Neural cell (in vitro differentiated cells): ENCODE data around the gene DCUN1D3. TPM values are rescaled to one million over a fixed set of nuclear protein-coding genes. Genes with fewer than 3 reads are reported as not detected.

ENCODE experiments used
- H2AFZ ChIP-seq: fragments of 200-600, 300-800 bp; sonication (generic), shearing (Covaris generic); 2 replicates; pipeline ENCODE4 v1.6.0; 2014; ENCODE audit warnings: low read depth, mild to moderate bottlenecking, antibody characterized with exemption, low read length, moderate library complexity
- H3F3A ChIP-seq: fragments of 200-600 bp; shearing (Covaris generic); 2 replicates; pipeline ENCODE4 v1.6.1; 2016; ENCODE audit warnings: mild to moderate bottlenecking, moderate library complexity, mixed read lengths, antibody characterized with exemption, low read length; ENCODE audit not compliant: insufficient read depth, poor library complexity, severe bottlenecking
- H3K27ac ChIP-seq: fragments of 200-600, 300-800 bp; sonication (generic), shearing (Covaris generic); 2 replicates; pipeline ENCODE4 v1.5.1; 2014; ENCODE audit warnings: mild to moderate bottlenecking, low read length, moderate library complexity
- H3K27me3 ChIP-seq: fragments of 300-800, 200-600 bp; sonication (generic), shearing (Covaris generic); 2 replicates; pipeline ENCODE4 v1.6.0; 2014; ENCODE audit warnings: mild to moderate bottlenecking, low read depth, low read length, moderate library complexity; ENCODE audit not compliant: insufficient read depth
- H3K36me3 ChIP-seq: fragments of 300-800, 200-600 bp; sonication (generic), shearing (Covaris generic); 2 replicates; pipeline ENCODE4 v1.5.1; 2014; ENCODE audit warnings: mild to moderate bottlenecking, antibody characterized with exemption, low read length, moderate library complexity; ENCODE audit not compliant: insufficient read depth
- H3K4me2 ChIP-seq: fragments of 300-800, 200-600 bp; sonication (generic), shearing (Covaris generic); 2 replicates; pipeline ENCODE4 v1.6.0; 2014; ENCODE audit warnings: mild to moderate bottlenecking, low read length
- H3K4me3 ChIP-seq: fragments of 300-800, 200-600 bp; sonication (generic), shearing (Covaris generic); 2 replicates; pipeline ENCODE4 v1.5.1; 2014; ENCODE audit warnings: mild to moderate bottlenecking, low read length, moderate library complexity
- H3K79me2 ChIP-seq: fragments of 200-600 bp; shearing (Covaris generic); replicated peaks from 2 replicates; pipeline ENCODE4 v1.6.0; 2014; ENCODE audit warnings: mild to moderate bottlenecking, low read length, moderate library complexity; ENCODE audit not compliant: insufficient read depth
- H3K9ac ChIP-seq: fragments of 300-800, 200-600 bp; sonication (generic), shearing (Covaris generic); 2 replicates; pipeline ENCODE4 v1.6.1; 2016; ENCODE audit warnings: mild to moderate bottlenecking, low read length, mixed read lengths
- H3K9me2 ChIP-seq: fragments of 200-600 bp; shearing (Covaris generic); 2 replicates; pipeline ENCODE4 v1.6.1; 2016; ENCODE audit warnings: mild to moderate bottlenecking, low read length, mixed read lengths; ENCODE audit not compliant: insufficient read depth
- H3K9me3 ChIP-seq: fragments of 200-600, 300-800 bp; sonication (generic), shearing (Covaris generic); 2 replicates; pipeline ENCODE4 v1.6.1; 2016; ENCODE audit warnings: mild to moderate bottlenecking, mixed run types, low read length, moderate library complexity, mixed read lengths
- H4K20me1 ChIP-seq: fragments of 200-600 bp; shearing (Covaris generic); 2 replicates; pipeline ENCODE4 v1.6.1; 2016; ENCODE audit warnings: mild to moderate bottlenecking, mixed run types; ENCODE audit not compliant: insufficient read depth
- EP300 ChIP-seq: fragments of 450-650 bp; conservative IDR thresholded peaks from 2 replicates; pipeline ENCODE4 v1.6.1; 2014; ENCODE audit warnings: antibody characterized with exemption, mild to moderate bottlenecking, moderate library complexity; ENCODE audit not compliant: poor library complexity, severe bottlenecking
- EZH2 ChIP-seq: fragments of 200-600, 300-800 bp; shearing (Covaris generic), sonication (generic); IDR thresholded peaks from 2 replicates; pipeline ENCODE4 v1.6.1; 2014; ENCODE audit warnings: antibody characterized with exemption, low read length, borderline replicate concordance, mild to moderate bottlenecking; ENCODE audit not compliant: insufficient read depth, poor library complexity, severe bottlenecking
- MXI1 ChIP-seq: fragments of 450-650 bp; conservative IDR thresholded peaks from 2 replicates; pipeline ENCODE4 v1.6.1; 2014; ENCODE audit warnings: antibody characterized with exemption, mild to moderate bottlenecking; ENCODE audit not compliant: poor library complexity, severe bottlenecking
- POLR2AphosphoS5 ChIP-seq: IDR thresholded peaks from 2 replicates; pipeline ENCODE4 v1.6.1; 2012
- RAD21 ChIP-seq: fragments of 450-650 bp; conservative IDR thresholded peaks from 2 replicates; pipeline ENCODE4 v1.6.1; 2014; ENCODE audit warnings: antibody characterized with exemption, mild to moderate bottlenecking, moderate library complexity
- SMC3 ChIP-seq: fragments of 450-650 bp; conservative IDR thresholded peaks from 2 replicates; pipeline ENCODE4 v1.6.1; 2014; ENCODE audit warnings: antibody characterized with exemption, mild to moderate bottlenecking, moderate library complexity; ENCODE audit not compliant: poor library complexity
- TAF1 ChIP-seq: IDR thresholded peaks from 2 replicates; pipeline ENCODE4 v1.6.1; 2012; ENCODE audit warnings: low read depth
- polyA plus RNA-seq: library from polyadenylated mRNA; depleted of rRNA; stranded (reverse); fragments of >200 nt; gene quantifications from 2 replicates; pipeline ENCODE4 v1.2.3, GENCODE V29; 2014
- TF ChIP-seq, protein P1 (sequence below): IDR thresholded peaks from 2 replicates; pipeline ENCODE4 v1.6.1; 2012; ENCODE audit warnings: borderline replicate concordance
- TF ChIP-seq, protein P2 (sequence below): fragments of 450-650 bp; IDR thresholded peaks from 2 replicates; pipeline ENCODE4 v1.5.1; 2014; ENCODE audit warnings: antibody characterized with exemption, mild to moderate bottlenecking, moderate library complexity; ENCODE audit not compliant: poor library complexity, severe bottlenecking

Gene DCUN1D3
- polyA plus RNA-seq, 1 donor from 2014 or later = 9.2 TPM

DNA sequence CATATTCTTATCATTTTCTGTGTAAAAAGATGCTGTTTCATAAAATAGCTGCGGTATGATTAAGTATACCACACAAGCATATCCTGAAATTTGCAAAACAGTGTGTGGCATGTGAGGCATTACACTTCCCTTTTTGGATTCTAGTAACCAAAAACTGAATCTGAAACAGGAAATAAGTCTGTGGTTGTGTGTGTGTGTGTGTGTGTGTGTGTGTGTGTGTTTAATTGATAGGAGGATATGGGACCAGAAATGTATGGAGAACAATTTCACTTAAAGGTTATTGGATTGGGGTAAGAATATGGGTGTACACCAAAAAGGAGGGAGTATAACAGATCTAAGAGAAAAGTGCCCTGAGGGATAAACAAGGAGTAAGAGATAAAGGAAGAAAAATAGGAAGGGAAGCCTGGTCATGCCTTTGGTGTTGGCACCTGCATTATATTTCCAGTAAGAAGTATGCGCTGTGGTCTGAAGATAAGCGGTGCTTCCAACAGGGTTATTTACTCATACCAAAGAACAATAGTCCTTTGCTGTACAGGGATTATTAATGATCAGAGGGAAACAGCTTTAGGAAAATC, 4.4 kb upstream of the DCUN1D3 start:
- Histone ChIP-seq H3K79me2 (peaks cover 23% of the 10 kb centered on the region), H3K4me3 (no peak overlapping the region), H3K9ac (no peak overlapping the region), H4K20me1 (no peaks in the 10 kb centered on the region), H3K27me3 (no peaks in the 10 kb centered on the region), H3K9me3 (no peaks in the 10 kb centered on the region), H3K4me2 (no peak overlapping the region), H3K36me3 (no peaks in the 10 kb centered on the region), H3F3A (no peaks in the 10 kb centered on the region), H3K9me2 (no peaks in the 10 kb centered on the region), H2AFZ (no peak overlapping the region), H3K27ac (no peak overlapping the region)
- TF ChIP-seq, protein P1, sequence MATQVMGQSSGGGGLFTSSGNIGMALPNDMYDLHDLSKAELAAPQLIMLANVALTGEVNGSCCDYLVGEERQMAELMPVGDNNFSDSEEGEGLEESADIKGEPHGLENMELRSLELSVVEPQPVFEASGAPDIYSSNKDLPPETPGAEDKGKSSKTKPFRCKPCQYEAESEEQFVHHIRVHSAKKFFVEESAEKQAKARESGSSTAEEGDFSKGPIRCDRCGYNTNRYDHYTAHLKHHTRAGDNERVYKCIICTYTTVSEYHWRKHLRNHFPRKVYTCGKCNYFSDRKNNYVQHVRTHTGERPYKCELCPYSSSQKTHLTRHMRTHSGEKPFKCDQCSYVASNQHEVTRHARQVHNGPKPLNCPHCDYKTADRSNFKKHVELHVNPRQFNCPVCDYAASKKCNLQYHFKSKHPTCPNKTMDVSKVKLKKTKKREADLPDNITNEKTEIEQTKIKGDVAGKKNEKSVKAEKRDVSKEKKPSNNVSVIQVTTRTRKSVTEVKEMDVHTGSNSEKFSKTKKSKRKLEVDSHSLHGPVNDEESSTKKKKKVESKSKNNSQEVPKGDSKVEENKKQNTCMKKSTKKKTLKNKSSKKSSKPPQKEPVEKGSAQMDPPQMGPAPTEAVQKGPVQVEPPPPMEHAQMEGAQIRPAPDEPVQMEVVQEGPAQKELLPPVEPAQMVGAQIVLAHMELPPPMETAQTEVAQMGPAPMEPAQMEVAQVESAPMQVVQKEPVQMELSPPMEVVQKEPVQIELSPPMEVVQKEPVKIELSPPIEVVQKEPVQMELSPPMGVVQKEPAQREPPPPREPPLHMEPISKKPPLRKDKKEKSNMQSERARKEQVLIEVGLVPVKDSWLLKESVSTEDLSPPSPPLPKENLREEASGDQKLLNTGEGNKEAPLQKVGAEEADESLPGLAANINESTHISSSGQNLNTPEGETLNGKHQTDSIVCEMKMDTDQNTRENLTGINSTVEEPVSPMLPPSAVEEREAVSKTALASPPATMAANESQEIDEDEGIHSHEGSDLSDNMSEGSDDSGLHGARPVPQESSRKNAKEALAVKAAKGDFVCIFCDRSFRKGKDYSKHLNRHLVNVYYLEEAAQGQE = no peak
- no peak for TF ChIP-seq POLR2AphosphoS5
- no peak for TF ChIP-seq EZH2
- TF ChIP-seq RAD21 = no peak
- no peak for TF ChIP-seq SMC3
- no peak for TF ChIP-seq TAF1
- no peak for TF ChIP-seq EP300
- TF ChIP-seq MXI1 = no peak
- TF ChIP-seq, protein P2, sequence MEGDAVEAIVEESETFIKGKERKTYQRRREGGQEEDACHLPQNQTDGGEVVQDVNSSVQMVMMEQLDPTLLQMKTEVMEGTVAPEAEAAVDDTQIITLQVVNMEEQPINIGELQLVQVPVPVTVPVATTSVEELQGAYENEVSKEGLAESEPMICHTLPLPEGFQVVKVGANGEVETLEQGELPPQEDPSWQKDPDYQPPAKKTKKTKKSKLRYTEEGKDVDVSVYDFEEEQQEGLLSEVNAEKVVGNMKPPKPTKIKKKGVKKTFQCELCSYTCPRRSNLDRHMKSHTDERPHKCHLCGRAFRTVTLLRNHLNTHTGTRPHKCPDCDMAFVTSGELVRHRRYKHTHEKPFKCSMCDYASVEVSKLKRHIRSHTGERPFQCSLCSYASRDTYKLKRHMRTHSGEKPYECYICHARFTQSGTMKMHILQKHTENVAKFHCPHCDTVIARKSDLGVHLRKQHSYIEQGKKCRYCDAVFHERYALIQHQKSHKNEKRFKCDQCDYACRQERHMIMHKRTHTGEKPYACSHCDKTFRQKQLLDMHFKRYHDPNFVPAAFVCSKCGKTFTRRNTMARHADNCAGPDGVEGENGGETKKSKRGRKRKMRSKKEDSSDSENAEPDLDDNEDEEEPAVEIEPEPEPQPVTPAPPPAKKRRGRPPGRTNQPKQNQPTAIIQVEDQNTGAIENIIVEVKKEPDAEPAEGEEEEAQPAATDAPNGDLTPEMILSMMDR = no peak

DNA sequence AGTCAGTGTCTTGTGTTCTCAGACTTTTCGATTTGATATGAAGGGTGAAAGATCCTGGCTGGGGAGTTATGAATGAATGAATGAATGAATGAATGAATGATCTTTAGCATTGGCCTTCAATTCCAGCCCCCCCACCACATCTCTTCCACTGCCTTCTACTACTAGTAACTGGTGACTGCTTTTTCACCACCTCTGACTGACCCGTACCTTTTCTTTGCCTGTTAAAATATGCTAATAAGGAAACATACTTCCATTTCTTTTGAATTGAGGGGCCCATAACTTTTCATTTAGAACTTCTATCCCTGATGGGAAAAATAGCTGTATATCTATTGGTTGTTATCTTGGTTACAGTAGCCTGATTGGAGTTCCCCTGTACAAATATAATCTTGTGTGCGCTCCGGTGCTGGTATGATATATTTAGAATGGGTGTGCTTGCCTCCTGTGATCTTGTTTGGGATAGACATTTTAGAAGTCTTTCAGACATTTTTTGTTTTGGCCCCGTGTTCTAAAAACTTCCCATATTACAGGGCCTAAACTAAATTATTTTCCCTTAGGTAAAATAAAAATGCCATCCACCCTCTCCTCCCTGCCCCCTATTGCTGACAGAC, 3.8 kb upstream of the DCUN1D3 start:
- Histone ChIP-seq H3K79me2 (peaks cover 29% of the 10 kb centered on the region), H3K9me3 (no peaks in the 10 kb centered on the region), H3K27ac (no peak overlapping the region)

More for the DNA sequence above, 3.8 kb upstream of the DCUN1D3 start:
- no peak overlapping the region for H3K4me3 ChIP-seq
- H3K9me2 ChIP-seq = no peaks in the 10 kb centered on the region
- H4K20me1 ChIP-seq = no peaks in the 10 kb centered on the region
- H3K27me3 ChIP-seq = no peaks in the 10 kb centered on the region
- H2AFZ ChIP-seq = no peak overlapping the region
- H3K9ac ChIP-seq = no peak overlapping the region
- H3F3A ChIP-seq = no peaks in the 10 kb centered on the region
- H3K4me2 ChIP-seq = no peak overlapping the region
- TF ChIP-seq EP300 = no peak
- TF ChIP-seq EZH2 = no peak
- TF ChIP-seq POLR2AphosphoS5 = no peak
- TF ChIP-seq SMC3 = no peak
- TF ChIP-seq, protein P2 = no peak
- no peak for TF ChIP-seq TAF1
- no peak for TF ChIP-seq MXI1
- no peak for TF ChIP-seq RAD21
- TF ChIP-seq, protein P1 = no peak
- no peaks in the 10 kb centered on the region for H3K36me3 ChIP-seq
